Measurements from ENCODE around the gene WDR27. TPM values are rescaled to one million over a fixed set of nuclear protein-coding genes. Genes with fewer than 3 reads are reported as not detected.
"Not testable (repeated sequence)": the region's sequence is repeated elsewhere in the genome, so short reads cannot be mapped to it uniquely, and the experiment has no call there.

The WDR27 gene
- total RNA-seq, 2 experiments from 2014 or later: 34.3 to 36.2 TPM

GRCh38 chr6:169621311-169621710, 80.5 kb downstream of the WDR27 start:
- Mint-ChIP-seq H3K27ac (no peak overlapping the region), H3K27me3 (no peaks in the 10 kb centered on the region), H3K4me3 (no peak overlapping the region), H3K9me3 (ENCODE audit: low read depth) (no peaks in the 10 kb centered on the region), H3K4me1 (no peaks in the 10 kb centered on the region), H3K36me3 (ENCODE audit: low read depth) (peaks cover 7% of the 10 kb centered on the region)
- no peak for DNase-seq
- intact Hi-C loops (cut with DNase I, micrococcal nuclease): no loop called here
- ATAC-seq: no peak
- ChIA-PET CTCF (no interaction called here), POLR2A (no interaction called here)

DNA sequence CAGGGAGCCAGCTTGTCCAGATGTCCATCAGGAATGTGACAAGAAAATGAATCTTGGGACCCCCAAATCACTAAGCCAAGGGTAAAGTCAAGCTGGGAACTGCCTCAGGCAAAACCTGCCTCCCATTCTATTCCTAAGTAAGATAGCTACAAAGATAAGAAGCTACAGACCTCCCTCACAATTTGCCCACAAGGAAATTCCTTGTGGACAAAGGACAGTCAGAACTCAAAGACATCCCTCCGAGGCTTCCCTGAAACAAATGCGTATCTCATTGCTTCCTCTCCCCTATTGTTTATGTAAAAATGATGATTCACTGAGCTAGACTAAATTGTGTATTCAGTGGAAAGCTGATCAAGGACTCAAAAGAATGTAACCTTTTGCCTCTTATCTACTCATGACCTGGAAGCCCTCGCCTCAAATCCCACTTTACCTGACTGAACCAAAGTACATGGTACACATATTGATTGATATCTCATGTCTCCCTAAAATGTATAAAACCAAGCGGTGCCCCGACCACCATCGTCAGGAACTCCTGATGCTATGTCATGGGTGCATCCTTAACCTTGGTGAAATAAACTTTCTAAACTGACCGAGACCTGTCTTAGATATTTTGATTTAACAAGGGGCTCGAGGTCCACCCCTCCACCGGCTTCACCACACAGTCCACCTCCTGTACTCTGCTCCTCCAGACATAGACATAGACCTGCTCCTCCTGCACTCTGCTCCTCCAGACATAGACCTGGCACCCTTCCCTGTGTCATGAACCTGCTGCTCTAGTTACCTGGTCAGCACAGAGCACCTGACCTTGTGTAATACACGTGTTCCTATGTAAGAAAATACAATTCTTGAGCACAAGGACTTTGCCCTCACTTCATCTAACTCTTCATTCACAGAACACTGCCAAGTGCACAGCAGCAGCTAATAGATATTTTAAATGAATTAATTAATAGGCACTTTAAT, 81.4 kb downstream of the WDR27 start:
- H3K36me3 Mint-ChIP-seq (ENCODE audit: low read depth): peaks cover 7% of the 10 kb centered on the region
- CTCF ChIA-PET: no interaction called here
- ATAC-seq: no peak

GRCh38 chr6:169619650-169620049, 82.2 kb downstream of the WDR27 start:
- ChIA-PET POLR2A (no interaction called here), CTCF (interaction anchor here (0.7 kb wide), 1 partner anchor 317 kb away, joined by 3 read pairs; no protein-coding TSS in a partner anchor)
- no peak overlapping the region for H3K4me3 Mint-ChIP-seq
- H3K9me3 Mint-ChIP-seq (ENCODE audit: low read depth): no peaks in the 10 kb centered on the region
- H3K4me1 Mint-ChIP-seq: no peaks in the 10 kb centered on the region
- ATAC-seq (no peak), DNase-seq (no peak)
- no peak overlapping the region for H3K27ac Mint-ChIP-seq
- peaks cover 7% of the 10 kb centered on the region for H3K36me3 Mint-ChIP-seq (ENCODE audit: low read depth)
- no peaks in the 10 kb centered on the region for H3K27me3 Mint-ChIP-seq
- intact Hi-C loops (cut with DNase I, micrococcal nuclease): no loop called here

More for the DNA sequence above, 81.4 kb downstream of the WDR27 start:
- intact Hi-C loops (cut with DNase I, micrococcal nuclease): no loop called here
- H3K4me1 Mint-ChIP-seq: no peaks in the 10 kb centered on the region
- no peak overlapping the region for H3K27ac Mint-ChIP-seq
- no peak for DNase-seq
- POLR2A ChIA-PET: no interaction called here
- no peaks in the 10 kb centered on the region for H3K27me3 Mint-ChIP-seq
- H3K4me3 Mint-ChIP-seq: no peak overlapping the region
- H3K9me3 Mint-ChIP-seq (ENCODE audit: low read depth): no peaks in the 10 kb centered on the region

DNA sequence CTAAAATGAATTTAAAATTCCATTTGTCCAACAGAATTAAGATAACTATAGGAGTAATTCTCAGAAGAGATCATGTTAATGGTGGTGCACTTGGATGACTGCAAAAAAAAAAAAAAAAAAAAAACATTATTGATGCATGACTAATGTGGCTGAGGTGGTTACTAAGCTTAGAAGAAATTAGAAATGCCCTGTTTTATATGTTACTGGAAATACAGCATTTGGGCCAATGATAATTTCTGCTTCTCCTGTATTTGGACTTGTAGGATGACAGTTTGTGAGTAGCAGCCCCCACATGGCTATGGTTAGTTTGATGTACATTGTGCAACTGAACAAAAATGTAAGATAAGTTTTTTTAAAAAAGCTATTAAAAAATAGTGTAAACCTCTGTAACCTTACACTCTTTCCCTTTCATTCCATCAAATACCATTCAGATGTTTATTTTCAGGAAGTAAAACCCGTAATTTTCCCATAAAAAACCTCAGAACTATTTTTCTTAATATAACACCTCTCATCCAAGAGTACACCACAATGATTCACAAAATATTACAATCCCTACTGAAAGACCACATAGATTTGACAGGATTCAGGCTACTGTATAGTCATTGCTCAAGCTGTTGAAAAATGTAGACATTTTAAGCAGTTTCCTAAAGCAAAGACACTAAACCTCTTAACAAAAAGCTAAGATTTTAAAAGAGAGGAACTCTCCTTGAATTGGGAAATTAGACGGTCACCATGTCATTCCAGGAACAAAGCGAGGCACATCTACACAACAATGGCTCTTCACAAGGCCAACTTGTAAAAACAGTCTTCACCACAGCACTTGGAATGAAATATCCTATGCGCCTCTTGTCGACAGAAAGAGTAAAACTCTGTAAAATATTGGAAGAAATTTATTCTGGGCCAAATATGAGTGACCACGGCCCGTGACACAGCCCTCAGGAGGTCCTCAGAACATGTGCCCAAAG, 83.0 kb downstream of the WDR27 start:
- intact Hi-C loops (cut with DNase I, micrococcal nuclease): no loop called here
- H3K27me3 Mint-ChIP-seq: no peaks in the 10 kb centered on the region
- no peak for DNase-seq
- peaks cover 4% of the 10 kb centered on the region for H3K36me3 Mint-ChIP-seq (ENCODE audit: low read depth)
- H3K4me1 Mint-ChIP-seq: no peaks in the 10 kb centered on the region
- no peak overlapping the region for H3K27ac Mint-ChIP-seq
- ChIA-PET CTCF (interaction anchor here (0.6 to 0.7 kb wide), 2 partner anchors 317 to 615 kb away, joined by 3 read pairs; no protein-coding TSS in a partner anchor), POLR2A (no interaction called here)
- no peaks in the 10 kb centered on the region for H3K9me3 Mint-ChIP-seq (ENCODE audit: low read depth)
- no peak overlapping the region for H3K4me3 Mint-ChIP-seq
- ATAC-seq: no peak

- Mint-ChIP-seq H3K4me1 (no peaks in the 10 kb centered on the region), H3K36me3 (ENCODE audit: low read depth) (peaks cover 6% of the 10 kb centered on the region), H3K27ac (no peak overlapping the region), H3K27me3 (no peaks in the 10 kb centered on the region), H3K9me3 (ENCODE audit: low read depth) (no peaks in the 10 kb centered on the region), H3K4me3 (no peak overlapping the region)
- CTCF ChIA-PET: no interaction called here
- DNase-seq: no peak
- no peak for ATAC-seq
- POLR2A ChIA-PET: no interaction called here
- intact Hi-C loops (cut with DNase I, micrococcal nuclease): no loop called here
These were observed 84.3 kb downstream of the WDR27 start for GRCh38 chr6:169617562-169617961.

DNA sequence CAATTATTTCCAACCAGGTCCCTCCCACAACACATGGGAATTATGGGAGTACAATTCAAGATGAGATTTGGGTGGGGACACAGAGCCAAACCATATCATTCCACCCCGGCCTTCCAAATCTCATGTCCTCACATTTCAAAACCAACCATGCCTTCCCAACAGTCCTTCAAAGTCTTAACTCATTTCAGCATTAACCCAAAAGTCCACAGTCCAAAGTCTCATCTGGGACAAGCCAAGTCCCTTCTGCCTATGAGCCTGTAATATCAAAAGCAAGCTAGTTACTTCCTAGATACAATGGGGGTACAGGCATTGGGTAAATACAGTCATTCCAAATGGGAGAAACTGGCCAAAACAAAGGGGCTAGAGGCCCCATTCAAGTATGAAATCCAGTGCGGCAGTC, 93.2 kb downstream of the WDR27 start:
- POLR2A ChIA-PET; H3K4me3 Mint-ChIP-seq; H3K9me3 Mint-ChIP-seq (ENCODE audit: low read depth); H3K27me3 Mint-ChIP-seq; ATAC-seq; intact Hi-C loops (cut with DNase I, micrococcal nuclease); DNase-seq; H3K27ac Mint-ChIP-seq; H3K4me1 Mint-ChIP-seq: not testable (repeated sequence)
- CTCF ChIA-PET: interaction anchor here (0.7 kb wide), 1 partner anchor 12 kb away, joined by 3 read pairs; no protein-coding TSS in a partner anchor
- H3K36me3 Mint-ChIP-seq (ENCODE audit: low read depth): peaks cover 11% of the 10 kb centered on the region

GRCh38 chr6:169604076-169604475, 97.8 kb downstream of the WDR27 start:
- POLR2A ChIA-PET: no interaction called here
- no peak overlapping the region for H3K4me3 Mint-ChIP-seq
- intact Hi-C loops (cut with DNase I, micrococcal nuclease): no loop called here
- H3K9me3 Mint-ChIP-seq (ENCODE audit: low read depth): no peaks in the 10 kb centered on the region
- H3K27ac Mint-ChIP-seq: no peak overlapping the region
- ATAC-seq (no peak), DNase-seq (no peak)
- H3K36me3 Mint-ChIP-seq (ENCODE audit: low read depth): peaks cover 29% of the 10 kb centered on the region
- CTCF ChIA-PET: no interaction called here
- no peaks in the 10 kb centered on the region for H3K4me1 Mint-ChIP-seq
- H3K27me3 Mint-ChIP-seq: no peaks in the 10 kb centered on the region

GRCh38 chr6:169601129-169601528, 100.7 kb downstream of the WDR27 start:
- H3K4me1 Mint-ChIP-seq; intact Hi-C loops (cut with DNase I, micrococcal nuclease); H3K27me3 Mint-ChIP-seq; DNase-seq; ATAC-seq; H3K27ac Mint-ChIP-seq; H3K4me3 Mint-ChIP-seq; POLR2A ChIA-PET; H3K9me3 Mint-ChIP-seq (ENCODE audit: low read depth); CTCF ChIA-PET: not testable (repeated sequence)
- peaks cover 35% of the 10 kb centered on the region for H3K36me3 Mint-ChIP-seq (ENCODE audit: low read depth)

- H3K4me1 Mint-ChIP-seq: peaks cover 25% of the 10 kb centered on the region
- CTCF ChIA-PET: no interaction called here
- H3K36me3 Mint-ChIP-seq (ENCODE audit: low read depth): peaks cover 4% of the 10 kb centered on the region
- no peak overlapping the region for H3K27ac Mint-ChIP-seq
- no peak for DNase-seq
- H3K9me3 Mint-ChIP-seq (ENCODE audit: low read depth): peaks cover 4% of the 10 kb centered on the region
- intact Hi-C loops (cut with DNase I, micrococcal nuclease): no loop called here
- POLR2A ChIA-PET: no interaction called here
- ATAC-seq: no peak
- no peaks in the 10 kb centered on the region for H3K27me3 Mint-ChIP-seq
- H3K4me3 Mint-ChIP-seq: no peak overlapping the region
These were observed 109.3 kb downstream of the WDR27 start for GRCh38 chr6:169592558-169592957.

DNA sequence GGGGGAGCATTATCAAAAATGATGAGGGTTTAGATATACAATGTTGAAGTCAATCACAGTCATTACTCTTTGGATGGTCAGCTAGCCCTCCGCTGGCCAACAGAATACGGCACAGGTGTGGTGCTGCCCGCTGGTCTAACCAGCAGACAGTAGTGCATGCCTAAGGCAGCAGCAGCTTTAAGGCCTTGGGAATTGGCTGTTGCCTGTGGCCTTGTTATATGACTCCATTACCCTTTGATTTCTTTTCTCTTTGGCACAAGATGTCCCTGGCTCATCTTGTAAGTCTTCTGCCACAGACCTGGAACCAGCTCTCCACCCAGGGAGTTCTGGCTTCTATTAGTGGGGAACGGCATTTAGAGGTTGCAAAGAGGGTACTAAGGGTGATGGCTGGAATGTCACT, 110.2 kb downstream of the WDR27 start:
- ChIA-PET CTCF (interaction anchor here (0.8 kb wide), 1 partner anchor 118 kb away, joined by 5 read pairs; no protein-coding TSS in a partner anchor), POLR2A (no interaction called here)
- H3K9me3 Mint-ChIP-seq (ENCODE audit: low read depth): peaks cover 2% of the 10 kb centered on the region
- intact Hi-C loops (cut with DNase I, micrococcal nuclease): no loop called here
- no peaks in the 10 kb centered on the region for H3K27me3 Mint-ChIP-seq
- H3K4me1 Mint-ChIP-seq: peaks cover 25% of the 10 kb centered on the region
- no peak overlapping the region for H3K4me3 Mint-ChIP-seq
- no peak overlapping the region for H3K27ac Mint-ChIP-seq
- DNase-seq: no peak
- H3K36me3 Mint-ChIP-seq (ENCODE audit: low read depth): peaks cover 2% of the 10 kb centered on the region
- no peak for ATAC-seq

DNA sequence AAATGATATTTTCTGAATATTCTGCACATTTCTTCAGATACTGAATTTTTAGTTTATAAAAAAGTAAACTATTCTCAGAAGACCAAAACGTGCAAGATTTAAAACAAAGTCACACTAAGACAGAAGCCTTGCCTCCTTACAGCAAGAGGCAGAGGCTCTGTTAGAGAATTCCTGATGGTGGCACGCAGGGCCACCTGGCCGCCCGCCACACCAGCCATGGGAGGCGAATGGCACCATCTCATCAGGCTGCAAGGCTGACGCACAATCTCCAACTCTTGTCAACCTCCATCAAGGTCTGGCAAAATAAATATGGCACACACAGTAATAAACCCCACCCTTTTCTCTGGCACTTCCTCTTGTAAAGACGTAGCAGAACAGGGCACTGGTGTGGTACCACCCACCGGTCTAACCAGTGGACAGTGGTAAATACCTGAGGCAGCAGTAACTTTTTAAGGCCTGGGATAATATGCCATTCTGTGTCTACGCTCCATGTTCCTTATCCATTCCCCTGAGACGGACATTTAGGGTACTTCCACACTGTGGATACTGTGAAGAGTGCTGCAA, 111.4 kb downstream of the WDR27 start:
- DNase-seq: no peak
- POLR2A ChIA-PET: no interaction called here
- intact Hi-C loops (cut with DNase I, micrococcal nuclease): no loop called here
- Mint-ChIP-seq H3K27me3 (no peaks in the 10 kb centered on the region), H3K9me3 (ENCODE audit: low read depth) (no peaks in the 10 kb centered on the region), H3K36me3 (ENCODE audit: low read depth) (no peaks in the 10 kb centered on the region), H3K4me3 (no peak overlapping the region), H3K4me1 (peaks cover 25% of the 10 kb centered on the region), H3K27ac (no peak overlapping the region)
- no peak for ATAC-seq
- CTCF ChIA-PET: no interaction called here
